HPDE6-E6E7 (cell line): ENCODE measurements around the gene DLGAP1.

Source experiments
- DNase-seq: peaks from one replicate; pipeline ENCODE4 v3.0.0; 2011; ENCODE audit warnings: missing footprints; ENCODE audit errors: extremely low spot score

Gene DLGAP1

DNA sequence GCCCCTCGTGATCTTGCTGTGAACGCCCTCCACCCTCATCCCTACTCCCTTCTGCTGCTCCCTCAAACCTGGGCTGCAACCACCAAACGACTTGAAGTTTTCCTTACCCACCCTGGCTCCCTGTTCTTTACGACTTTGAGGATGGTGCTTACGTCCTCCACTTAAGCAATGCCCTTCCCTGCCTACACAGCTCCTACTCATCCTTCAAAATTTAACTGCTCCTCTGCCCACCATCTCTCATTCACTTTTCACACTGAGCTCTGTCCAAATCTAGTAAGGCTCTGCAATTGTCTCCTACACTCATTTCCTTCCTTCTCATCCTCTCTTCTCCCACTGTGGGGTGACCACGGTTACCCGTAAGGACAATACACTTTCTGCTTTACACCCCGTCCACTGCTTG is 554.1 kb downstream of the DLGAP1 start:
- DNase-seq, result no peak

DNA sequence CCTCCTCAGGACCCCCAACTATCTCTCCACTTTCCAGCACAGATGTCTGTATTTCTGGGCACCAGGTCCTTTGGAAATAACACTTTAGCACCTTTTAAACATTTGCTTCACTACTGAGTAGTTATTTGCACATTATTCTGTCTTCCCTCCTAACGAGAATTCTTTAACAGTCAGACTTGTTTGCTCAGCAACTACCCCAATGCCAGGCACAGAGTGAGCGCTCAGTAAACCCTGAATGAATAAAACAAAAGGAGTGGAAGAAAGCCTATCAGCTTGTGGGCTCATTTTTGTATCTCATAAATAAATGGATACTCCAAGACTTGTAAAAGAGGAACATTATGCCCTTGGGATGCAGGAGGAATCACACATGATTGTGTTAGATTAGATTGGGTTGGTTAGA is 554.8 kb downstream of the DLGAP1 start:
- DNase-seq, result no peak

DNA sequence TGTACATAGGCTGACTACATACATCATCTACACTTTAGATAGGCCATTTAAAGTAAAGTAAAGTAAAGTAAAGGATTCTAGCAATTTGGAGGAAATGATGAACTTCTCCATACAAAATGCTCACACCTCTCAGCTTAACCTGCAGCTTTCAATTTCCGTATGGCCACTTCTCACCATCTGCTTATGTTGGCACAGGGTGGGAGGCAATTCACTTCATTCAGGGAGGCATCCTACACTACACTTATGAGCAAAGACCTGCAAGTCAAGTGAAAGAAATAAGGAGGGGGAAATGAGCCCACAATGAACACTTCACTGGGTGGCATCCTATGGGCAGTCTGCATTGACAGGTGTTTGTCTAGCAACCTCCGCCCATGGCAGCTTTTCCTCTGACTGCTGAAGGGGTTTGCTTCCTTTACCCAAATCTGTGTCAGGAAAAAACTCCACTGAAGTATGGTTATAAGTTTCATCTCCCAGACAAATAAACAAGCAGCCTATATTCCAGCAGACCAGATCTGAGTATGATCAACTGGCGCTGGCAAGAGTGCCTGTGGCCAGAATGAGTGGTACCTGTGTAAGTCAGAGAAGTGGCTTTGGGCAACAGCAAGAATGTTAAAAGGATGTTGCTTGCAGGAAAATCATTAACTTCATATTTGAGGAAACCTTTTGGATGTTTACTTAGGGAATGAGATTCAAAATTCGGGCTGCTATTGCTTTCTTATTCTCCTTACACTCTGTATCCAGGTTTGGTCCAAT is 556.1 kb downstream of the DLGAP1 start:
- DNase-seq, result no peak

DNA sequence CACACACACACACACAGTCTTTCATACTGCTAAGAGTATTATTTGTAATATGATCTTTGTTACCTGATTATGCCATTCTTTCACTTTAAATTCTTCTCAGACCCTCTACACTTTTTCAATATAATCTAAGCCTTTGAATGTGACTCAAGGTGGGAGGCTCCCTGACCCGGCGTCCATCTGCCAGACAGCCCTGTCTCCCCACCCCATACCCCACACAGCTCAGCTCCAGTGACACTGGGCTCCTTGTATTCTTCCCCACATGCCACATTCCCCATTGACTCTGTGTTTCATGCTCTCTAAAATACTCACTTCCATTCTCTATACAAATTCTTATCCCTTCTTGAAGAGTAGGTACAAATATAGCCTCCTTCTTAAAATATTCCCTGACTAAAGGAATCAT is 563.0 kb downstream of the DLGAP1 start:
- no peak for DNase-seq

DNA sequence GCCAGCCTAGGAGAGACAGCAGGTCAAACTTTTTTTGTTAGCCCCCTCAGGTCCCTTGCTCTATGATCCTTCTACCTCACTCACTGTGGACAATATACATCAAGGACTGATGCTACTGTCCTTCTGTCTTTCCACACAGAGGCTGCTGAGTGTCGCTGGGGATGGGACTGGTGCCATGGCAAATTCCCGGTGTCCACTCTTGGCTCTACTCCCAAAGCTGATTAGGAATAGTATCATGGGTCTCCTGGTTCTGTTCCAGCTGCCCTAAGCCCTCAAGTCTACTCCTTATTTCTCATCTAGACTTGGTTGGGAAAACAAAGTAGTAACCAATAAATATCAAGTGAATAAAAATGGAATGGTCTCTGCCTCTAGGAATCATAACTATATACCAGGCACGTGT is 563.9 kb downstream of the DLGAP1 start:
- DNase-seq, result no peak

DNA sequence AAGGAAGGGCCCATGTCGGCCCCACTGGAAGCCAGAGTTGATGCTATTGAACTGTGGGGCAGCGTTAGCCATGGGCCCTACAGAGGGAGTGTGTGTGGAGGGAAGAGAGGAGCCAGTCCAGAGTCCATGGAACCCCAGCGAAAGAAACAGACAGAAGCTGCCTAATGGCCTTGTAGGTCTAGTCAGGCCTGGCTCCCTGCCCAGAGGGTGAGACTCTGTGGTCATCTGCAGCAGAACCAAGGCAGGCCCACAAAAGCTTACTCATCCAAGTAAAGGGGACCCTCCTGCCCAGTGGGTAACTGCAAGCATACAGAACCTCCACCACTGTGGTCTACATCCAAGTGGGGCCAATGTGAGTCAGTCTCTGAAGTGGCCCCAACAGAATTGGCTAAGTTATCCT is 565.3 kb downstream of the DLGAP1 start:
- no peak for DNase-seq

DNA sequence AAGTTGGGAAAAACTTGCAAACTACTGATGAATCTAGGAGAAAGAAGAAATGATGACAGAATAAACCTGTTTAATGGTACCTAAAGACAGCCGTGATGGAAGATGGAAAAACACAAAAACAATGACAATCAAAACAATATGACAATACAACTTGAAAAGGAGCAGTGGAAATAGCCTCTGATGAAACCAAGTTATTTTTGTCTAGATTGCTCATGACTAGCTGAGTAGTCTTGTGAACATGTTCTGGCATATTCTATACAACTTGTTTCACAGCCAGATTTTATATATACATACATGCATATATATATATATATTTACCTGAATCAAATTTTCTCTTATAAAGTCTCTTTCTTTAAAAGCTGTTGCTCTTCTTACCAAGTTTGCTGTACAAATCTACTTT is 566.0 kb downstream of the DLGAP1 start:
- DNase-seq, result peak; percentile 6

DNA sequence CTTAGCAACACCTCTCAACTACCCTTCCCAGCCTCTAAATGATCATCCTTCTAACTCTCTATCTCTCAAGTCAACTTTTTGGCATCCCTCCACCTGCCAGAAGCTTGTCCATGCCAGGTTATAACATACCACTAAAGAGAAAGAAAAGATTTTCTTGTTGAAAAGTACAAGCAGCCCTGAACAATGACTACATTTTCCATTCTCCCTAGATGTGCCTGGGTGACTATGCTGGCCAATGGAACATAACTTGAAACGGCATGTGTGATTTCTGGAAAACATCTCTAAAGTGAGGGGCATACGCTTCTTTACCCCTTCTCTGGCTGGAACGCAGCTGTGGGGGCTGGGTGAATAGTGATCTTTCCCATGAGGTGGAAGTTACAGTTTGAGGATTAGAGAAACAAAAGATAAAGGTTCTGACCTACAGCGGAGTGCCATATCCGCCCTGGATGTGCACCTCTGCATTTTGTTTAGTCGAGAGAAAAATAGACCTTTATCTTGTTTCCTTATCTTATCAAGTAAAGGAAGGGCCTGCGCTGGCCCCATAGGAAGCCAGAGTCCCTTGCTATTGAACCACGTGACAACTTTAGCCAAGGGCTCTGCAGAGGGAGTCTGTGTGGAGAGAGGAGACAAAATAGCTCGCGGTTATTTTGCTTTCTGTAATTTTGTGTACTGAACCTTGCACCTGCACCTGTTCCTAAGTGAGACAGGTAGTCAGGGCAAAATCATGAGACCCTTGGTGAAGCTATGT is 568.4 kb downstream of the DLGAP1 start:
- no peak for DNase-seq

DNA sequence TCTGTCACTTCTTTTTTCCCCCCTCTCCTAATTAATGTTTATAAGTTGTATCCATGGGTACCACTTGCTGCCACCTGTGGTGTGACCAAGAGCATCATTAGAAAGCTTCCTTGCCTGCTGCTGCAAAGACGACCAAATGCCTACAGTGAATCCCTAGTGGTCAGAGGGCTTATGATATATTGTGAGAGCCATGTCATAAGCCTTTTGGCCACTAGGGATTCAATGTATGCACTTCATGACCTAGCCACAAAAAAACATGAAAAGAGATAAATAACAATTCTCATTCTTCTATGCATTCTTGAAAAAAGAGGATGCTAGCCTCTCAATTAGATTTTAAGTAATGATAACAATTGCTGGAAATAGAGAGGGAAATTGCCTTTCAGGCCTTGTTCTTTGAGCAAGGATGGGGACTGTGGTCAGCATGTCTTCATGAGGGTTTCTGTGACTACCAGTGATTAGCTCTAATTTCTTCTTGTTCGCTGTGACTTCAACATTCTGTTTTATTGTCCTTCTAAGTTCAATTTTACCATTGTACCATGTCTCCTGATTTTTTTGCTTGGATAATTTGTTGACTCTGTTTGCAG is 569.8 kb downstream of the DLGAP1 start:
- no peak for DNase-seq

DNA sequence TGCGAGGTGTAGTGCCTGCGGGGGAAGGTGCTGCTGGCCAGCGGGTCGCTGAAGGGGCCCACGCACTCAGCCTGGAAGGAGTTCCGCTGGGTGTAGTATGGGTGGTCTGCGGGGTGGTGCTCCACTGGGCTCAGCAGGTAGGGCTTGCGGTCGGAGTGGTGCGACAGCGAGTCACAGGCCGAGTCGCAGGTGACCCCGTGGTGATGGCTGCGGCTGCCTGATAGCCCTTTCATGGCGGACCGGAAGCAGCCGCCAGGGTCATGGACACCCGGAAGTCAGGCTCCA is 575.3 kb downstream of the DLGAP1 start:
- DNase-seq, result no peak

DNA sequence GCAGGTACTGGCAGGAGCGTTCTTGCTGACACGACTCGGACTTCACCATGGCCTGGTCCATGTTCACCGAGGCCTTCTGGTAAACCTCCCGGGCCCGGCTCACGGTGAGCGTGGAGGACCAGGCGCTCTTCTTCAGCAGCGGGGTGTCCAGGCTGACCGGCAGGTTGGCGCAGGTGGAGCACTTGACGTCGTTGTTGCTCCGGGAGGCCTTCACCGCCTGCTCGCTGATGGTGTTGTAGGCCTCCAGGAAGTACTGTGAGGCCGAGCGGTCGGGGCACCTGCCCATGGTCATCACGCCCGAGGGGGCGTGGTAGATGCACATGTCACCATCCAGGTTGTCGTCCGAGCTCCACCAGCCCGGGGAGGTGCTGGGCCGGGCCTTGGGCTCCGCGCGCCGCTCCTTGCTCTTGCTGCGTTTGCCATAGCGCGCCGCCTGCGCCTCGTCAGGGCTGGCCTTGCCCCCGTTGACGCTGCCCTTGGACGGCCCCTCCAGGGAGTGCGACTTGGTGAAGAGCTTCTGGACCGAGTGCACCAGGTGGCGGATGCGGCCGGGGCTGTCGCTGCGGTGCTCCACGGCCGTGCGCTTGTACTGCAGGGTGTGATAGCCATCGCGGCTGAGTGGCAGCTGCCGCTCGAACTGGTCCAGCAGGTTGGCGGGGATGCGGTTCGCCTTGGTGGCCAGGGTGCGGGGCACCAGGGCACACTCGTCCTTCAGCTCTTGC is 575.8 kb downstream of the DLGAP1 start:
- no peak for DNase-seq

DNA sequence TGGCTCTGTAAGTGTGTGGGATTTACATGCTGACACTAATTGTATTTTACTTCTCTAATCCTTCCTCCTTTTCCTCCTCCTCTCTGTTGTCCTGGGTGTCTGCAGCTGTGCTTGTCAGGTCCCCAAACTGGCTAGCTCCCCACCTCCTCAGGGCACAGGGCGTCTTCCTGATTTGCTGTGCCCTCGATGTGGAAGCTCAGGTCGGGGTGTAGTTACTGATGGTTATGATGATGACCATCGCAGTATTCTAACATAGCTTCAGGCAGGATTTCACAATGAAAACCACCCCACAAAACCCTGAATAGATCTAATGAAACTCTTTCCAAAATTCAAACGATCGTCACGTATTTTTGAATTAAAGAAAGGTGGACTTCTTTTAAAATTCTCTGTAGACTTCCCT is 576.7 kb downstream of the DLGAP1 start:
- DNase-seq, result no peak

DNA sequence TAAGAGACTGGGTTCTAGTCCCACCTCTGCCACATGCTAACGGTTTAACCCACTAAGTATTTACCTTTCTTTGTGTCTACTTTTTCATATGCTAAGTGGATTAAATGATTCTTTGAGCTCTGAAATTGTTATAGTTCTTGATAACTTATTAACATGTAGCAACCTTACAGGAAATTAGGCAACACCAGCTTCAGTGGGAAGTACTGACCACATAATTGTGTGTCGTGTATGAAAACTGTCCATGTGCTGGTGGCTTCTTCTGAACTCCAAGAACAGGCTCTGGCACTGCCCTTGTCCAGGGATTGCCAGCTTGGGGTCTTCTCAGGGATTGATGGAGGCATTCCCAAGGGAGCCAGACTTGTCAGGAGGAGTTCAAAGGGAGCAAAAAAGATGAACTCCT is 577.4 kb downstream of the DLGAP1 start:
- DNase-seq, result no peak

DNA sequence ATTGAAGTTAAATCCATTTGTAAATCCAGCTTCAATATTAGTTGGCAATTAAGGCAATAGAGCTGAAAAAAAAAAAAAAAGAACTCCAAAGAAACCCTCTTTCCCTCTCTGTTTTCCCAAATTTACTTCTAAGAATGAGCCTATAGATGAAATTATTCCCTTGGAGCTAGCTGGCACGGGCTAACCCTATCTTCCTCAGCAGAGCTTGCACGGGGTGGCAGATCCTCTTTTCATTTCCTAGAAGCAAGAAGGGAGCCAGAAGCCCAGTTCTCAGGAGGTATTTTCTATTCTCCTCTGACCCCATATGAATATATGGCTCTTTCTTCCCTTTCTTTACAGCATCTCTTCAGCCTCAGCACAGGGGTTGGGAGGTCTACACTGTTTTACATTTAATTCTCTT is 579.1 kb downstream of the DLGAP1 start:
- no peak for DNase-seq

DNA sequence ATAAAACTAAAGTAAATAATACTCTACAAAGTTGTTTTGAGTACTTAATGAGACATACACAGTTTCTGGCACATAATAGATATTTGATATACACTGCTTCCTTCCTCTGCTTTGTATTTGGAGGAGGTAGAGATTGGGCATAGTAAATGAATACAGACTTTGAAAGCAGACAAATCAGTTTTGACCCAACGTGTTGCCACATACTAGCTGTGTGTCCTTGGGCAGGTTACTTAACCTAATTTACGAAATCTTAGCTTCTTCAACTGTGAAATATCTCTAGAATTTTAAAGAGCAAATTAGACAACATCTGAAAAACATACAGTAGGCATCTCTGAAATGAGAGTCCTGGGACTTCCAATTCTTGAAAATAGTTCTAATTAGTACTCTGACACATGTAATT is 579.7 kb downstream of the DLGAP1 start:
- no peak for DNase-seq

DNA sequence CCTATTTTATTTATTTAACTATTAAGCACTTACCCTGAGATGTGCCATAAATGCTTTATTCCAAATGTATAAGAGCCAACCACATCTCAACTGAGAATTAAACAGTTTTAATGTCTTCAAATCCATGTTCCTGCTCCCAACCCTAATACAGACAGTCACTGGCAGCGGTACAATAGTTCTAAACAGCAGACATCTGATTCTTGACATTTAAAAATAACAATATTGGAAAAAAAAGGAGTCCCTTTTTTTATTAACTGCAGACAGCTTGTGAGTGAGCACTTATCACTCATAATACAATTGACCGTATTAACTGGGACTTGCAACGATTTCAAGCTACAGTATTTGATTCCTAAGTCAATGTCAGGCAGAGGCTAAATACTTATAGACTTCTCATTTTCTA is 580.5 kb downstream of the DLGAP1 start:
- DNase-seq, result no peak

DNA sequence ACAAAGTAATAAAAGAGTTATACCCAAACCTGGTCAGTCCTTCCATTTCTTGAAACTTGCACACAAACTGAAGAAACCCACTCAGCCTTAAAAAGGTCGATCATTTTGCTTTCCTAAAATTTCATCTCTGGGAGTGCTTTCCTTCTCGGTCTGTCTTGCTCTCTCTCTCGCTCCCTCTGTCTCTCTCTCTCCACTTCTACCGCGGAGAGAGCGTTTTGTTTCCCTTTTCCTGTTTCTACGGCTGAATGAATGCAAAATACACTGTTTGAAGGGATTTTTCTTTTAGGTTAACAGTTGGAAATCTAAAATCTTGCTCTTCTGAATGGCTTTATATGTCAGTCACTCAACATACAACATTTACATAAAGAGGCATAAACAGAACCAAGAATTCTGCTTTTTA is 581.0 kb downstream of the DLGAP1 start:
- no peak for DNase-seq

DNA sequence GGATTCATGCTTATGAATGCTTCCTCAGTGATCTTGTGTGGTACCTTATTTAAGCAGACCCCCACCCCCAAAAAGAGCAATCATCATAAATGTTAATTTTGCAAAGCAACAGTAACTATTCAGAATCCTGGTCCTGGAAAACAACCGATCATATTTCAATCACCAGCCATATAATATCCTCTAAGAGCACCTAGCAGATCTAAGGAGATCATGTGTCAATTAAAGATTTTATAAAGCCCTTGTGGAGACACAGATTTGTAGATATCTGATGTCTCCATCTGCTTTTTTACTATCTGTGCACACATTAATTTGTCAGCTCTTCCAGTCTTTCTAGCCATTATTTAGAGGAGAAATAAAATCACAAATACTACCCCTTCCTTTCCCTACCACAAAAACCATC is 581.4 kb downstream of the DLGAP1 start:
- DNase-seq, result no peak

DNA sequence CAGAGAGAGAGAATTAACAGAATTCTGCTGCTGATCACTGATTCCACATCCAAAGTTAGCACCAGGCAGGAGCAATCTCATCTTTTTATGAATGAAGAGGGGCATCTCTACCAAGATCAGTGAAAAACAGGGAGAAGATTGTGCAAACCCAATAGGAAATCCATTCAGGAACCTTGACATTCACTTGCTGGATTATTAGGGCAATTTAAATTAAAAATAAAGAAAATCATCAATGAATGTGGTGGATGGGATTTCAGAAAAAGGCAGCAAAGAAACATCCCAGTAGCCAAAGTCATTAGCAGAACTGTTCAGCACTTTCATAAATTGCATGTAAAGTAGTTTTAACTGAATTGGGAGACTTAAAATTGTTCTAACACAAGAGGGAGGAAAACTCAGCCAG is 581.9 kb downstream of the DLGAP1 start:
- DNase-seq, result no peak

DNA sequence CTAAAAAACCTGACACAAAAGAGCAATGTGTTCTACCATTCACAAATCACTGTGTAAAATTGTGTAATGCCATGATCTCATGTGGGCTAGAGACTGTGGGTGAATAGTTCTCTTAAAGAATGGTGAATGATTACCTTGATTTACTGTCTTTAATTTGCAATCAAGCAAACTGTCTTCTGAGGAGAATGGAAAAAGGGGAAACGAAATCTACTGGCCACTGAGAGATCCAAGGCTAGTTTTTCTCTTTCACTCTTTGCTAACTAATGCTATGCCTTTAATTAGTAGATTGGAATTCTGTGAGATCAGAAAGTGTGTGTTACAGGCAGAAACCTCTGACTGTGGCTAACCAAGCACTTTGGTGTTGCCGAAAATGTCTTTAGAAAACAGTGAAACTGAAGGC is 582.5 kb downstream of the DLGAP1 start:
- DNase-seq, result no peak

DNA sequence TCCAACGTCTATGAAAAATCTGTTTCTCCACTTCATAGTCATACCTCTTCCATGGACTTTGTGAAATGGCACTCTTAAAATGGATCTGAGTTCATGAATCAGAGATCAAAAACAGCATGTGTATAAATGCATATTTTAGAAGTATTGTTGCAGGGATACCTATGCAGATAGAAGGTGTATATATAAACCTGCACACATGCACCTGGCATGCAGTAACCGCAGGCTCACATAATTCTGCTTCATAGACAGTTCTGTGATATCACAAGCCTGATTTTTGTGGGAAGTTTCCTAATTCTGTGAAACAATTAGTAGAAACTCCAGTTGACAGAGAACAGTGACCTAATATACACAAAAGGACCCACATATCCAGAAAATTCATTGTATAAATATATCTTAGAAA is 583.4 kb downstream of the DLGAP1 start:
- no peak for DNase-seq

DNA sequence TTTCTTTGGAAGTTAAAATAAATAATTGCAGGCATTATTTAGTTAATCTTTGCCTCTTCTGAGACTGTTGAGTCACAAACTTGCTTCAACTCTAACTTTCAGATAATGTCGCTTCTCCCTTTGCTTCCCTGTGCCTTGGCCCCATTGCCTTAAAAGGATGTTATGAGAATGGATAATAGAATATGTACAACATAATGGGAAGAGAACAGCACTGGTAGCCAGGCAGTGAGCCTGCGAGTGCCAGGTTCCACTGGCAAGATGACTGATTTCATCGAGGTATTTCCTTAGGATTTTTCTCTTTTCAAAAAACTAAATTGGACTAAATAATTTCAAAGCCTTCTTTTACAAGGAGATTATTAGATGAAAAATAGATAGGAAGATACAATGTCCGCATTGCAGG is 584.2 kb downstream of the DLGAP1 start:
- no peak for DNase-seq

DNA sequence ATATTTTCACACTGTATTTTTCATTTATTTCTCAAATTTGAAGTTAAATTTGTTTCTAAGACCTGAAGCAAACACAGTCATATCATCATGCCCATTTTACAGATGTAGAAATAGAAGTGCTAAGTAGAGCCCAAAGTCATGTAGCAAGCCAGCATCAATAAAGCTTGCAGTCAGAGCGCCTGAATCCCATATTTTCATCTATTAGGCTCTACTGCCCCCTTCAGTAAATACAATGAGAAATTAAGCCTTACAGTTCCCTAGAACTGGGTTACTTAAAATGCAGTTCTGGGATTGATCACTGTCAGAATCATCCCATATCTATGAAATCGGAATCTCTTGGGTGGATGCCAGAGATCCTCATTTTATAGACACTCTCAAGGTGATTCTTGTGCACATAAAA is 585.3 kb downstream of the DLGAP1 start:
- DNase-seq, result peak; percentile 31
